Mesendoderm (in vitro differentiated cells): ENCODE measurements around the gene EEF1A1. TPM values are rescaled to one million over a fixed set of nuclear protein-coding genes. Genes with fewer than 3 reads are reported as not detected.

ENCODE experiments used
- DNase-seq: peaks from one replicate; pipeline ENCODE4 v3.0.0; 2013
- H2AK5ac ChIP-seq: 2 replicates; pipeline ENCODE4 v1.6.1; 2013; ENCODE audit warnings: low read length, inconsistent platforms
- H2BK120ac ChIP-seq: 2 replicates; pipeline ENCODE4 v1.6.1; 2013; ENCODE audit warnings: low read depth, mild to moderate bottlenecking, low read length, moderate library complexity, mixed read lengths
- H2BK15ac ChIP-seq: replicated peaks from 2 replicates; pipeline ENCODE4 v1.6.1; 2013; ENCODE audit warnings: low read depth, mild to moderate bottlenecking, moderate library complexity
- H2BK5ac ChIP-seq: 2 replicates; pipeline ENCODE4 v1.6.1; 2013; ENCODE audit warnings: low read length, inconsistent platforms
- H3K18ac ChIP-seq: 2 replicates; pipeline ENCODE4 v1.6.1; 2013; ENCODE audit warnings: mild to moderate bottlenecking, low read length, mixed read lengths
- H3K23ac ChIP-seq: one replicate; pipeline ENCODE4 v1.6.1; 2013; ENCODE audit warnings: low read length
- H3K27ac ChIP-seq: 2 replicates; pipeline ENCODE4 v1.5.1; 2013; ENCODE audit warnings: low read depth, mild to moderate bottlenecking, inconsistent platforms, low read length, moderate library complexity
- H3K27me3 ChIP-seq: 2 replicates; pipeline ENCODE4 v1.6.1; 2013; ENCODE audit warnings: low read length, control low read depth, mild to moderate bottlenecking, inconsistent platforms; ENCODE audit not compliant: insufficient read depth, poor library complexity
- H3K36me3 ChIP-seq: 2 replicates; pipeline ENCODE4 v1.6.1; 2013; ENCODE audit warnings: low read length, inconsistent platforms; ENCODE audit not compliant: control insufficient read depth, insufficient read depth
- H3K4ac ChIP-seq: one replicate; pipeline ENCODE4 v1.6.1; 2013; ENCODE audit warnings: low read depth, mild to moderate bottlenecking, low read length, moderate library complexity
- H3K4me1 ChIP-seq: 2 replicates; pipeline ENCODE4 v1.6.1; 2013; ENCODE audit warnings: low read depth, low read length, inconsistent platforms; ENCODE audit not compliant: control insufficient read depth
- H3K4me2 ChIP-seq: 2 replicates; pipeline ENCODE4 v1.6.1; 2013; ENCODE audit warnings: low read length
- H3K4me3 ChIP-seq: 2 replicates; pipeline ENCODE4 v1.5.1; 2013; ENCODE audit warnings: mild to moderate bottlenecking, low read length
- H3K56ac ChIP-seq: one replicate; pipeline ENCODE4 v1.6.1; 2013; ENCODE audit warnings: low read length
- H3K79me1 ChIP-seq: 2 replicates; pipeline ENCODE4 v1.6.1; 2013; ENCODE audit warnings: low read length, inconsistent platforms
- H3K79me2 ChIP-seq: 2 replicates; pipeline ENCODE4 v1.6.1; 2013; ENCODE audit warnings: mild to moderate bottlenecking, low read length; ENCODE audit not compliant: control insufficient read depth, insufficient read depth
- H3K9ac ChIP-seq: 2 replicates; pipeline ENCODE4 v1.6.1; 2013; ENCODE audit warnings: low read length, inconsistent platforms
- H4K5ac ChIP-seq: one replicate; pipeline ENCODE4 v1.6.1; 2013; ENCODE audit warnings: low read length
- H4K8ac ChIP-seq: one replicate; pipeline ENCODE4 v1.6.1; 2013; ENCODE audit warnings: low read depth, mild to moderate bottlenecking, control low read depth, low read length, moderate library complexity
- WGBS: extraction: QIAGEN DNeasy Blood & Tissue Kit; methylation state at CpG from one replicate; pipeline ENCODE4 v1.1.7; 2013; ENCODE audit warnings: low lambda C conversion rate, missing lambda C conversion rate; ENCODE audit not compliant: insufficient coverage; ENCODE audit errors: extremely low coverage; 5-methylcytosine and 5-hydroxymethylcytosine counted together
- small RNA-seq: library from polyadenylated mRNA; stranded (forward); fragments of <200 nt; extraction: miRNeasy Mini kit (QIAGEN cat#:217004); gene quantifications from one replicate; pipeline ENCODE3, GENCODE V24; 2013; ENCODE audit not compliant: insufficient read depth

EEF1A1 gene

GRCh38 chr6:73471686-73472290, 49.0 kb downstream of the EEF1A1 start:
- H3K27ac ChIP-seq: no peak overlapping the region
- no peak for DNase-seq
- no peaks in the 10 kb centered on the region for H3K27me3 ChIP-seq
- no peak overlapping the region for H2BK5ac ChIP-seq
- H3K4me1 ChIP-seq: no peaks in the 10 kb centered on the region
- no peak overlapping the region for H3K4me2 ChIP-seq
- no peaks in the 10 kb centered on the region for H3K79me1 ChIP-seq
- H3K79me2 ChIP-seq: no peaks in the 10 kb centered on the region
- no peak overlapping the region for H2AK5ac ChIP-seq
- H4K5ac ChIP-seq: no peak overlapping the region
- H3K56ac ChIP-seq: no peak overlapping the region
- H3K4me3 ChIP-seq: no peak overlapping the region
- H3K9ac ChIP-seq: no peak overlapping the region
- H3K23ac ChIP-seq: no peak overlapping the region
- H3K18ac ChIP-seq: no peak overlapping the region
- no CpG with 5 or more reads among the region's 2 CpGs for WGBS
- H4K8ac ChIP-seq: no peak overlapping the region
- H2BK15ac ChIP-seq: no peak overlapping the region
- H3K4ac ChIP-seq: no peak overlapping the region
- no peak overlapping the region for H2BK120ac ChIP-seq
- peaks cover 5% of the 10 kb centered on the region for H3K36me3 ChIP-seq

Small RNA genes within 50 kb of the gene (small RNA-seq; reads per million reads assigned to genes)
- gene AL603910.2: not detected
- gene RN7SL827P: not detected
